ENCODE data around the gene KNDC1.
A peak's percentile ranks its signal among the peaks of the same experiment; 100 is the strongest.
"Not testable (repeated sequence)": the region's sequence is repeated elsewhere in the genome, so short reads cannot be mapped to it uniquely, and the experiment has no call there.

The KNDC1 gene

DNA sequence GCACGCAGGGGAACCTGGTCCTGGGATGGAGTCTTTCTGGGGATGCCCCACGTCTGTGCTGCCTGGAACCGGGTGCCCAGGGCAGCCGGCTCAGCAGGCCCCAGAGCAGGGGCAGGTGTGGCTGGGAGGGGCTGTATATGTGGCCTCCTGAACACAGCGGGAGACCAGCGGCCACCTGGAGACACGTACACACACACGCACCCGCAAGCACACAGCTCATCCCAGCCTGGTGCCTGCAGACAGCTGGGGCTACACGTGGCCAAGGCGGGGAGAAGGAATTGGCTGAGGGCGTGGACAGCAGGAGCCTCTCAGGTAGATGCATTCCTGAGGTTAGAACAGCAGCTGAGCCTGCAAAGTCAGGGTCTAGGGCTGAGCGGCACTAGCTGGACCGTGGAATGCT is 102.7 kb downstream of the KNDC1 start:
- DNase-seq (ENCODE audit: low read depth in 1 of 2, low spot score in 1 of 2), result no peak
- Histone ChIP-seq H3K27ac (replicated peaks) (no peak overlapping the region), H3K4me3 (replicated peaks; ENCODE audit: insufficient read depth, low read length) (no peak overlapping the region), H3K27me3 (ENCODE audit: insufficient read depth, poor library complexity, severe bottlenecking) (no peaks in the 10 kb centered on the region)
- no peak for TF ChIP-seq CTCF (IDR thresholded peaks at IDR 0.05; ENCODE audit: insufficient read depth, low read length)
- TF ChIP-seq POLR2AphosphoS5 (IDR thresholded peaks at IDR 0.05; ENCODE audit: low read depth), result no peak
- no peak for TF ChIP-seq SPI1 (IDR thresholded peaks at IDR 0.05; ENCODE audit: borderline replicate concordance, low read depth)
- no peak for TF ChIP-seq GABPA (IDR thresholded peaks at IDR 0.05; ENCODE audit: low read depth)
- no peak for TF ChIP-seq REST (IDR thresholded peaks at IDR 0.05; ENCODE audit: insufficient replicate concordance, low read depth)

- Histone ChIP-seq H3K4me3 (replicated peaks; ENCODE audit: insufficient read depth, low read length) (no peak overlapping the region), H3K27ac (replicated peaks) (no peak overlapping the region), H3K27me3 (ENCODE audit: insufficient read depth, poor library complexity, severe bottlenecking) (no peaks in the 10 kb centered on the region)
- TF ChIP-seq REST (IDR thresholded peaks at IDR 0.05; ENCODE audit: insufficient replicate concordance, low read depth) (no peak), GABPA (IDR thresholded peaks at IDR 0.05; ENCODE audit: low read depth) (no peak), POLR2AphosphoS5 (IDR thresholded peaks at IDR 0.05; ENCODE audit: low read depth) (no peak), SPI1 (IDR thresholded peaks at IDR 0.05; ENCODE audit: borderline replicate concordance, low read depth) (no peak), CTCF (IDR thresholded peaks at IDR 0.05; ENCODE audit: insufficient read depth, low read length) (no peak)
- no peak for DNase-seq (ENCODE audit: low read depth in 1 of 2, low spot score in 1 of 2)
Observed at GRCh38 chr10:133263674-133264073, 103.7 kb downstream of the KNDC1 start.

DNA sequence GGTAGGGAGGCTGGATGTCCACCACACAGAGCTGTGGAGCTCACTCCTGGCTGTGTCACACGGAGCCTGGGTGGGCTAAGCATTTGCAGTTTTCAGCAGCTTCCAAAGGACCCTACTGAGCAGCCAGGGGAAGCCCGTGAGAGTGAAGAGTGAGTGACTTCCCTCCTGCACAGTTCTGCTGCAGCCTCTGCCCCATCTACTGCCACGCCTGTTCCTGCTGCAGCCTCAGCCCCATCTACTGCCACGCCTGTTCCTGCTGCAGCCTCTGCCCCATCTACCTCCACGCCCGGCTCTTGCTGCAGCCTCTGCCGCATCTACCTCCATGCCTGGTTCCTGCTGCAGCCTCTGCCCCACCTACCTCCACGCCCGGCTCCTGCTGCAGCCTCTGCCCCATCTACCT is 104.4 kb downstream of the KNDC1 start:
- DNase-seq (ENCODE audit: low read depth in 1 of 2, low spot score in 1 of 2), result peak; percentile 29 to 56
- no peak overlapping the region for H3K4me3 ChIP-seq (replicated peaks; ENCODE audit: insufficient read depth, low read length)
- H3K27ac ChIP-seq (replicated peaks), result 0 out of 2 replicates have a peak overlapping the region, but pooled peaks have one; percentile 9
- H3K27me3 ChIP-seq (ENCODE audit: insufficient read depth, poor library complexity, severe bottlenecking), result no peaks in the 10 kb centered on the region
- TF ChIP-seq POLR2AphosphoS5 (IDR thresholded peaks at IDR 0.05; ENCODE audit: low read depth) (no peak), GABPA (IDR thresholded peaks at IDR 0.05; ENCODE audit: low read depth) (no peak), CTCF (IDR thresholded peaks at IDR 0.05; ENCODE audit: insufficient read depth, low read length) (no peak), SPI1 (IDR thresholded peaks at IDR 0.05; ENCODE audit: borderline replicate concordance, low read depth) (no peak; the same call in 1 of the 2 replicates)

DNA sequence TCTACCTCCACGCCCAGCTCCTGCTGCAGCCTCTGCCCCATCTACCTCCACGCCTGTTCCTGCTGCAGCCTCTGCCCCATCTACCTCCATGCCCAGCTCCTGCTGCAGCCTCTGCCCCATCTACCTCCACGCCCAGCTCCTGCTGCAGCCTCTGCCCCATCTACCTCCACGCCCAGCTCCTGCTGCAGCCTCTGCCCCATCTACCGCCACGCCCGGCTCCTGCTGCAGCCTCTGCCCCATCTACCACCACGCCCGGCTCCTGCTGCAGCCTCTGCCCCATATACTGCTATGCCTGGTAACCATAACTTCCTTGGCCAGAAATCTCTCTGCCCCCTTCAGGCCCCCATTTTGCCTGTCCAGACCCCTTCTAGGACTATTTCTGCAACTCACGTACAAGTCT is 105.0 kb downstream of the KNDC1 start:
- H3K27me3 ChIP-seq (ENCODE audit: insufficient read depth, poor library complexity, severe bottlenecking); H3K27ac ChIP-seq (replicated peaks); DNase-seq (ENCODE audit: low read depth in 1 of 2, low spot score in 1 of 2); H3K4me3 ChIP-seq (replicated peaks; ENCODE audit: insufficient read depth, low read length): not testable (repeated sequence)
